ENCODE data around the gene SOHLH1. TPM values are rescaled to one million over a fixed set of nuclear protein-coding genes. Genes with fewer than 3 reads are reported as not detected.

SOHLH1 gene
- total RNA-seq: not detected

DNA sequence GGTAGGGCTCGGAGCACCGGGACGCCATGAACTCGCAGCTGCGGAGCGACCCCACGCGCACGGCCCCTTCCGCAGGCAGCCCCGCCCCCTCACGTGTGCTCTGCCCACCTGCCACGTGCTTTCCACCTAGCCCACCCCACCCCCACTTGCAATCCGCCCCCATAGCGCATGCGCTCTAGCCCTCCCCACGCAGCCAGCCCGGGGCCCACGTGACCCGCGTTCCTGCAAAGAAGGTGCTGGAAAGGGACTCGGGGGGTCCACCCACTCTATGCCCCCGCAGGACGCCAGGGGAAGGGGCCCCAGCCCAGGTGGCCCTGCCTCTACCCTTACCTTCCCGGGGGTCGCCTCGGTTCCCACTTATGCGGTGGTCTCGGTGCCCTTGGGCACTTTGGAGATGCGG lies at the start of gene SOHLH1:
Gene SOHLH1, minus strand, starts transcription at position 42 of the 400 bp plus-strand sequence. Its CDS starts 14 bp downstream, at position 28.
- Histone ChIP-seq H3K36me3 (no peaks in the 10 kb centered on the region), H3K4me3 (no peak within 1 kb of the TSS), H3K27ac (no peak within 1 kb of the TSS), H3K27me3 (peaks cover 0 to 75% (median 3%) of the 10 kb centered on the region in 4 donors), H3K4me1 (peaks cover 10 to 19% (median 12%) of the 10 kb centered on the region in 3 donors), H3K9me3 (no peaks in the 10 kb centered on the region)
- no peak for TF ChIP-seq CTCF (IDR thresholded peaks at IDR 0.05)
- TF ChIP-seq POLR2A (IDR thresholded peaks at IDR 0.05): no peak
- no peak for DNase-seq
- WGBS, 2 donors: 40 to 100% methylated on average over 1 to 3 of the region's 30 CpGs
- intact Hi-C loops (cut with DNase I): no loop called here

DNA sequence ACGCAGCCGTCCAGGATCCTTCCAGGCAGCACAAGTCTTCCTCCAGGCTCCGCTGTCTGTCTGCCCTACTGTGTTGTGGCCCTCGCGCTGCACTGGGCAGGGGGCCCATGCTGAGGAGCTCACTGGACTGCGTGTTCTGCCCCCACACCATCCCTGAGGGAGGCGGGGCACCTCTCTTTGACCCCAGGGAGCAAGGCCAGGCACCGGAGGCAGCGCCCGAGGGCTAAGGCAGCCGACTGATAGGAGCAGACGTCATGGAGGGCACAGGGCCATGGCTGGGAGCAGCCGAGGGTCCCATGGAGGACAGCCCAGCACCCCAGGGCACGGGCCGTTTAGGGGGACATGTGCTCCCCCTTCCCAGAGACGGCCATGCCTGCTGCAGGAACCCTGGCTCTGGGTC lies 49.4 kb upstream of the SOHLH1 start:
- no peak for TF ChIP-seq POLR2A (IDR thresholded peaks at IDR 0.05)
- TF ChIP-seq CTCF (IDR thresholded peaks at IDR 0.05): no peak

DNA sequence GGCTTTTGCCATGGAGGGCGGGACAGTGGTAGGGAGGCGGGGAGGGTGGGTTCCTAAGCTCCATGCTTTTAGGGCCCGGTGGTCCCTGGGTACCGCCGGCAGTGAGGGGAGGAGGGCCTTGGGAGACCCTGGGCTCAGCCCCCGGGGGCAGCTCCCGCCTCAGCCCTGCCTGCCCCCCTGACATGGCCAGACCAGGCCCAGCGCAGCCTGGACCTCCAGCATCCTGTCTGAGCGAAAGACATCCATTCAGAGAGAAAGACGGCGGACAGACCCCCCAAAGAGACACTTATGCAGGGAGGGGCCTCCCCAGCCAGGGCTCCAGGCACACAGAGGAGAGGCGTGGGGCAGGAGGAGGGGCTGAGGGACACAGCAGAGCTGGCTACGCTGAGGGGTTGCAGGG lies 48.0 kb upstream of the SOHLH1 start:
- no peak overlapping the region for H3K27ac ChIP-seq
- no peak for DNase-seq
- H3K4me3 ChIP-seq: no peak overlapping the region
- H3K9me3 ChIP-seq: no peaks in the 10 kb centered on the region
- no peak for TF ChIP-seq POLR2A (IDR thresholded peaks at IDR 0.05)
- no peak for TF ChIP-seq CTCF (IDR thresholded peaks at IDR 0.05)
- H3K27me3 ChIP-seq: peaks cover 0 to 81% (median 0%) of the 10 kb centered on the region in 4 donors
- no peaks in the 10 kb centered on the region for H3K36me3 ChIP-seq
- intact Hi-C loops (cut with DNase I): no loop called here
- no peaks in the 10 kb centered on the region for H3K4me1 ChIP-seq
- WGBS, 2 donors: 67 to 71% methylated on average over 1 to 3 of the region's 13 CpGs

More for the DNA sequence above, 49.4 kb upstream of the SOHLH1 start:
- no CpG with 5 or more reads among the region's 16 CpGs for WGBS, 2 donors
- peaks cover 0 to 70% (median 0%) of the 10 kb centered on the region in 4 donors for H3K27me3 ChIP-seq
- H3K4me3 ChIP-seq: no peak overlapping the region
- H3K27ac ChIP-seq: no peak overlapping the region
- H3K4me1 ChIP-seq: no peaks in the 10 kb centered on the region
- H3K9me3 ChIP-seq: no peaks in the 10 kb centered on the region
- no peak for DNase-seq
- intact Hi-C loops (cut with DNase I): no loop called here
- H3K36me3 ChIP-seq: no peaks in the 10 kb centered on the region

DNA sequence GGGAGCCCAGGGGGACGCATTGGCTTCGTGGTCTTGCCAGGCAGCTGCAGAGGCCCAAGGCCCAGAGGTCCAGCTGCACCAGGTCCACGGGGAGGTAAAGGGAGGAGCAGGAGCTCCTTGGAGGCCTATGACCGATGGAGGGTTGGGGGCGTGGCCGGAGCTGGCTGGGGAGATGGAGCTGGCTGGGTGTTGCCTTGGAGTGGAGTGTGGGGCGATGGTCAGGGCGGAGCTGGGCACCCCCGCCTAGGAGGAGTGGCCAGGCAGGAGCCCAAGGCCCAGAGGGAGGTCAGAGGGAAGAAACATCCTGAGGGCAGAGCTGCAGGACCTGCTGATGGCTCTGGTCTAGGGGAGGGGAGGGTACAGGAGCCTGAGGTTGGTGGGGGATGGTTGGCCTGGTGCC lies 47.3 kb upstream of the SOHLH1 start:
- TF ChIP-seq POLR2A (IDR thresholded peaks at IDR 0.05): no peak
- TF ChIP-seq CTCF (IDR thresholded peaks at IDR 0.05): no peak
- peaks cover 0 to 89% (median 0%) of the 10 kb centered on the region in 4 donors for H3K27me3 ChIP-seq
- no peak overlapping the region for H3K27ac ChIP-seq
- DNase-seq: no peak
- H3K9me3 ChIP-seq: no peaks in the 10 kb centered on the region
- WGBS, 2 donors: 49 to 58% methylated on average over 5 to 9 of the region's 9 CpGs
- no peaks in the 10 kb centered on the region for H3K4me1 ChIP-seq
- no peak overlapping the region for H3K4me3 ChIP-seq
- intact Hi-C loops (cut with DNase I): no loop called here
- H3K36me3 ChIP-seq: no peaks in the 10 kb centered on the region

DNA sequence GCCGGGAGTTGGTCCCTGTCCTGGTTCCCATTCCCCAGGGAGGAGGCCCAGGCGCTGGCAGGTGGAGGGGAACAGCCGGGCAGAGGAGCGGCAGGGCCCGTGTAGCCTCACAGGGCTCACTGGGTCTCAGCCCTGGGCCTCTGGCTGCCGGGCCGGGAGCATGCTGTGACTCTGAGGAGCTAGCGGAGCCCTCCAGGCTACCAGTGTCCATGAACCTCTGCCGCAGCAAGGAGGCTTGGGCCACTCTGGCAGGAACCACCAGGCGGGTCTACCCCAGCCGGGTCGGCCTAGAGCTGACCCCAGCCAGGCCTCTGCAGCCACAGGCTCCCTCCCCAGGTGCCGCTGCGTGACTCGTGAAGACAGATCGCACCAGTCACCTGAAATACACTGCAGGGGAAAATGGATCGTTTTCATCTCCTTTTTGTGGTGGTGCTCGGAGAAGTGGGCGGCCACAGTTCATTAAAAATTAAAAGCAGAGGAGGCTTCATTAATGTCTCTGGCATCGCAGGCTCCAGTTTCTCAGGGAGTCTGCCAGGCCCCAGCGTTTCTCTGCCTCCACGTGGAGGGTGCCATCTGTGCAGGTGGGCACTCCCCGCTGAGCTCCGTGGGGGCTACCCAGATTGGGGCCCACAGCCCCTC lies 46.5 kb upstream of the SOHLH1 start:
- intact Hi-C loops (cut with DNase I): no loop called here
- 77 to 83% methylated on average over 1 to 3 of the region's 24 CpGs for WGBS, 2 donors
- H3K27me3 ChIP-seq: peaks cover 0 to 90% (median 0%) of the 10 kb centered on the region in 4 donors
- no peaks in the 10 kb centered on the region for H3K4me1 ChIP-seq
- no peaks in the 10 kb centered on the region for H3K36me3 ChIP-seq
- no peak overlapping the region for H3K27ac ChIP-seq
- H3K4me3 ChIP-seq: no peak overlapping the region
- no peak for TF ChIP-seq POLR2A (IDR thresholded peaks at IDR 0.05)
- TF ChIP-seq CTCF (IDR thresholded peaks at IDR 0.05): no peak
- no peak for DNase-seq
- no peaks in the 10 kb centered on the region for H3K9me3 ChIP-seq

Measured in esophagus squamous epithelium (tissue), 5 donors.